ENCODE data around the gene BASP1.

BASP1 gene

GRCh38 chr5:17267106-17267505, 49.7 kb downstream of the BASP1 start:
- Histone ChIP-seq H3K27me3 (replicated peaks; ENCODE audit: insufficient read depth, low read length) (no peaks in the 10 kb centered on the region), H3K9ac (ENCODE audit: low read length) (no peak overlapping the region), H3K4me3 (ENCODE audit: low read length) (no peak overlapping the region), H3K4me2 (ENCODE audit: low read depth, low read length) (no peak overlapping the region), H3K4me1 (ENCODE audit: low read length) (no peaks in the 10 kb centered on the region), H3K36me3 (replicated peaks; ENCODE audit: insufficient read depth, low read length) (no peaks in the 10 kb centered on the region), H4K20me1 (ENCODE audit: insufficient read depth, low read length) (no peaks in the 10 kb centered on the region), H3K9me2 (replicated peaks; ENCODE audit: insufficient read depth, low read length) (no peaks in the 10 kb centered on the region), H3F3A (ENCODE audit: insufficient read depth, low read length) (no peaks in the 10 kb centered on the region), H2AFZ (ENCODE audit: low read length) (no peak overlapping the region), H3K9me3 (replicated peaks; ENCODE audit: insufficient read depth, low read length) (no peaks in the 10 kb centered on the region), H3K27ac (ENCODE audit: low read length) (no peak overlapping the region), H3K79me2 (ENCODE audit: low read length) (peaks cover 57% of the 10 kb centered on the region)
- TF ChIP-seq CTCF (IDR thresholded peaks at IDR 0.05; ENCODE audit: low read length) (no peak), EZH2 (optimal IDR thresholded peaks at IDR 0.05; ENCODE audit: low read depth, low read length) (no peak), EZH2phosphoT487 (IDR thresholded peaks at IDR 0.05; ENCODE audit: low read length) (no peak)
- DNase-seq, result no peak

- no peak for DNase-seq
- H3K4me1 ChIP-seq (ENCODE audit: low read length), result no peaks in the 10 kb centered on the region
- no peaks in the 10 kb centered on the region for H3K9me3 ChIP-seq (replicated peaks; ENCODE audit: insufficient read depth, low read length)
- H3K79me2 ChIP-seq (ENCODE audit: low read length), result peaks cover 57% of the 10 kb centered on the region
- H3K36me3 ChIP-seq (replicated peaks; ENCODE audit: insufficient read depth, low read length), result no peaks in the 10 kb centered on the region
- no peak overlapping the region for H3K4me2 ChIP-seq (ENCODE audit: low read depth, low read length)
- no peaks in the 10 kb centered on the region for H3K9me2 ChIP-seq (replicated peaks; ENCODE audit: insufficient read depth, low read length)
- no peak overlapping the region for H2AFZ ChIP-seq (ENCODE audit: low read length)
- no peaks in the 10 kb centered on the region for H3F3A ChIP-seq (ENCODE audit: insufficient read depth, low read length)
- no peak overlapping the region for H3K27ac ChIP-seq (ENCODE audit: low read length)
- no peaks in the 10 kb centered on the region for H4K20me1 ChIP-seq (ENCODE audit: insufficient read depth, low read length)
- H3K4me3 ChIP-seq (ENCODE audit: low read length), result no peak overlapping the region
- no peaks in the 10 kb centered on the region for H3K27me3 ChIP-seq (replicated peaks; ENCODE audit: insufficient read depth, low read length)
- no peak for TF ChIP-seq EZH2phosphoT487 (IDR thresholded peaks at IDR 0.05; ENCODE audit: low read length)
- TF ChIP-seq CTCF (IDR thresholded peaks at IDR 0.05; ENCODE audit: low read length), result no peak
- TF ChIP-seq EZH2 (optimal IDR thresholded peaks at IDR 0.05; ENCODE audit: low read depth, low read length), result no peak
- H3K9ac ChIP-seq (ENCODE audit: low read length), result no peak overlapping the region
These were observed 51.8 kb downstream of the BASP1 start for GRCh38 chr5:17269201-17269600.

- TF ChIP-seq CTCF (IDR thresholded peaks at IDR 0.05; ENCODE audit: low read length), result no peak
- TF ChIP-seq EZH2phosphoT487 (IDR thresholded peaks at IDR 0.05; ENCODE audit: low read length), result no peak
- TF ChIP-seq EZH2 (optimal IDR thresholded peaks at IDR 0.05; ENCODE audit: low read depth, low read length), result no peak
- H3K4me2 ChIP-seq (ENCODE audit: low read depth, low read length), result no peak overlapping the region
- no peak overlapping the region for H2AFZ ChIP-seq (ENCODE audit: low read length)
- no peak overlapping the region for H3K4me3 ChIP-seq (ENCODE audit: low read length)
- no peak overlapping the region for H3K27ac ChIP-seq (ENCODE audit: low read length)
- no peaks in the 10 kb centered on the region for H4K20me1 ChIP-seq (ENCODE audit: insufficient read depth, low read length)
- H3K79me2 ChIP-seq (ENCODE audit: low read length), result peaks cover 37% of the 10 kb centered on the region
- H3K27me3 ChIP-seq (replicated peaks; ENCODE audit: insufficient read depth, low read length), result no peaks in the 10 kb centered on the region
- no peak for DNase-seq
- no peaks in the 10 kb centered on the region for H3K9me3 ChIP-seq (replicated peaks; ENCODE audit: insufficient read depth, low read length)
- no peak overlapping the region for H3K9ac ChIP-seq (ENCODE audit: low read length)
- H3K36me3 ChIP-seq (replicated peaks; ENCODE audit: insufficient read depth, low read length), result no peaks in the 10 kb centered on the region
- H3F3A ChIP-seq (ENCODE audit: insufficient read depth, low read length), result no peaks in the 10 kb centered on the region
- no peaks in the 10 kb centered on the region for H3K9me2 ChIP-seq (replicated peaks; ENCODE audit: insufficient read depth, low read length)
- H3K4me1 ChIP-seq (ENCODE audit: low read length), result no peaks in the 10 kb centered on the region
These were observed 54.7 kb downstream of the BASP1 start for GRCh38 chr5:17272111-17272510.
